PC-9 (cell line): ENCODE results near the gene EDC3.

Source experiments
- EZH2 ChIP-seq: fragments of 200-600 bp; sonication (generic); IDR thresholded peaks from 2 replicates; pipeline ENCODE4 v1.8.0; 2017; ENCODE audit warnings: antibody characterized with exemption, low read depth
- TF ChIP-seq, protein P1 (sequence below): fragments of 200-600 bp; sonication (generic); conservative IDR thresholded peaks from 2 replicates; pipeline ENCODE4 v1.6.1; 2017; ENCODE audit warnings: mixed run types, antibody characterized with exemption, mild to moderate bottlenecking, moderate library complexity

DNA sequence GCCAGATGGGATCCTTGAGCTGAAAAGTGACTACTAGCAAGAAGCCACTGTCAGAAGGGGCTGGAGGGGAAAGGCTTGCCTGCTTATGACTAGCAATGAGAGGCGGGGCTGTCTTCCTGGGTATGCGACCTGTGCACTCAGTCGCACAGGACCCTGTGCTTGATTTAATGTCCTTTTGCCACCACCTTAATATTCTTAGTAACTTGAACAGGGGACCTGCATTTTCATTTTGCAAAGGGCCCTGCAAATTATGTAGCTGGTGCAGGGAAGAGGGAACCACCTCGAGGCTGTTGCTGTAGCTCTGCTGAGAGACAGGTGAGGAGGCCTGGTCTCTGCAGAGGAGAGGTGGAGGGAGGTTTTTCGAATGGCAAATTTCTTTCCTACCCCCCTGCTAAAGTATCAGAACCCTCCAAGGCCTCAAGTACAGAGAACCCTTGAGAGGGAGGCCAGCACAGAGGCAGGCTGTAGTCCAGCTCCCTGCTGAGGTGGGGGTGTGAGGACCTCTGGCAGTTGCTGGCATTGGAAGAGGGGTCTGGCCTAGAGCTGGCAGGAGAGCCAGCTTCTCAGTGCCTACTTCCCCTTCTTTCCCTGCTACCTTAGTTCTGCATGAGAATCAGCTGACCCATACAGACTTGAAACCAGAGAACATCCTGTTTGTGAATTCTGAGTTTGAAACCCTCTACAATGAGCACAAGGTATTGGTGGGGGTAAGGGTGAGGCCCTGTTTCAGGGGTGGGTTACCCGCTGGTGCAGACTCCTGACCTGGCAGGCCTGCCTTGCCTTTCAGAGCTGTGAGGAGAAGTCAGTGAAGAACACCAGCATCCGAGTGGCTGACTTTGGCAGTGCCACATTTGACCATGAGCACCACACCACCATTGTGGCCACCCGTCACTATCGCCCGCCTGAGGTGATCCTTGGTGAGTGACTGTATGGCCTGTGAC, 68.8 kb downstream of the EDC3 start:
- TF ChIP-seq, protein P1, sequence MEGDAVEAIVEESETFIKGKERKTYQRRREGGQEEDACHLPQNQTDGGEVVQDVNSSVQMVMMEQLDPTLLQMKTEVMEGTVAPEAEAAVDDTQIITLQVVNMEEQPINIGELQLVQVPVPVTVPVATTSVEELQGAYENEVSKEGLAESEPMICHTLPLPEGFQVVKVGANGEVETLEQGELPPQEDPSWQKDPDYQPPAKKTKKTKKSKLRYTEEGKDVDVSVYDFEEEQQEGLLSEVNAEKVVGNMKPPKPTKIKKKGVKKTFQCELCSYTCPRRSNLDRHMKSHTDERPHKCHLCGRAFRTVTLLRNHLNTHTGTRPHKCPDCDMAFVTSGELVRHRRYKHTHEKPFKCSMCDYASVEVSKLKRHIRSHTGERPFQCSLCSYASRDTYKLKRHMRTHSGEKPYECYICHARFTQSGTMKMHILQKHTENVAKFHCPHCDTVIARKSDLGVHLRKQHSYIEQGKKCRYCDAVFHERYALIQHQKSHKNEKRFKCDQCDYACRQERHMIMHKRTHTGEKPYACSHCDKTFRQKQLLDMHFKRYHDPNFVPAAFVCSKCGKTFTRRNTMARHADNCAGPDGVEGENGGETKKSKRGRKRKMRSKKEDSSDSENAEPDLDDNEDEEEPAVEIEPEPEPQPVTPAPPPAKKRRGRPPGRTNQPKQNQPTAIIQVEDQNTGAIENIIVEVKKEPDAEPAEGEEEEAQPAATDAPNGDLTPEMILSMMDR: no peak
- no peak for TF ChIP-seq EZH2
